Fibroblast of lung (primary cell): Measurements from ENCODE around the gene ATG9A.

Experiments used
- CTCF ChIP-seq, 2 donors: IDR thresholded peaks in 1 of 2; conservative IDR thresholded peaks in 1 of 2; 1 replicate in 1 of 2; 2 replicates in 1 of 2; pipeline ENCODE4 v1.5.1; 2011 to 2012; ENCODE audit warnings: low read length in 2 of 2, control low read depth in 1 of 2, inconsistent platforms in 1 of 2, low read depth in 1 of 2, mild to moderate bottlenecking in 1 of 2
- EZH2 ChIP-seq: IDR thresholded peaks from 2 replicates; pipeline ENCODE4 v1.5.1; 2012; ENCODE audit warnings: low read length, control low read depth, mild to moderate bottlenecking; ENCODE audit errors: missing control alignments

- no peak for TF ChIP-seq CTCF (conservative IDR thresholded peaks at IDR 0.05 in 1 of 2, IDR thresholded peaks at IDR 0.05 in 1 of 2; ENCODE audit: low read depth in 1 of 2, low read length in 2 of 2)
- TF ChIP-seq EZH2 = no peak
These were observed 40.6 kb upstream of the ATG9A start for GRCh38 chr2:219270055-219270372.
